HEK293T (cell line): Measurements from ENCODE around the gene SYNPR.

ENCODE experiments used
- ARNT ChIP-seq: fragments of 450-650 bp; IDR thresholded peaks from 2 replicates; pipeline ENCODE4 v1.6.1; 2017; ENCODE audit warnings: mild to moderate bottlenecking
- ELF4 ChIP-seq: fragments of 450-650 bp; IDR thresholded peaks from 2 replicates; pipeline ENCODE4 v1.6.1; 2017; ENCODE audit warnings: antibody characterized with exemption
- FOXA1 ChIP-seq: fragments of 450-650 bp; IDR thresholded peaks from 2 replicates; pipeline ENCODE4 v1.6.1; 2016; ENCODE audit warnings: mild to moderate bottlenecking
- FOXK2 ChIP-seq: fragments of 450-650 bp; IDR thresholded peaks from 2 replicates; pipeline ENCODE4 v1.6.1; 2016; ENCODE audit warnings: mild to moderate bottlenecking
- FOXM1 ChIP-seq: fragments of 450-650 bp; IDR thresholded peaks from 2 replicates; pipeline ENCODE4 v1.6.1; 2017; ENCODE audit warnings: mild to moderate bottlenecking, borderline replicate concordance
- L3MBTL2 ChIP-seq: fragments of 450-650 bp; conservative IDR thresholded peaks from 2 replicates; pipeline ENCODE4 v1.6.1; 2016; ENCODE audit warnings: mild to moderate bottlenecking
- LEF1 ChIP-seq: fragments of 450-650 bp; IDR thresholded peaks from 2 replicates; pipeline ENCODE4 v1.6.1; 2017; ENCODE audit warnings: mild to moderate bottlenecking, borderline replicate concordance
- NFRKB ChIP-seq: fragments of 450-650 bp; IDR thresholded peaks from 2 replicates; pipeline ENCODE4 v1.6.1; 2016; ENCODE audit warnings: mild to moderate bottlenecking, moderate library complexity
- SP1 ChIP-seq: fragments of 450-650 bp; IDR thresholded peaks from 2 replicates; pipeline ENCODE4 v1.6.1; 2017
- SUZ12 ChIP-seq: fragments of 450-650 bp; IDR thresholded peaks from 2 replicates; pipeline ENCODE4 v1.6.1; 2016; ENCODE audit warnings: mild to moderate bottlenecking

GRCh38 chr3:63508305-63508704 lies 230.2 kb downstream of the SYNPR start:
- TF ChIP-seq SP1 (no peak), L3MBTL2 (no peak), NFRKB (no peak), LEF1 (no peak), FOXM1 (no peak), FOXK2 (no peak), ARNT (no peak), ELF4 (no peak), SUZ12 (no peak), FOXA1 (no peak)
